Breast epithelium (tissue), 4 donors: ENCODE data around the gene DNAH9. TPM values are rescaled to one million over a fixed set of nuclear protein-coding genes. Genes with fewer than 3 reads are reported as not detected.

Experiments
- DNase-seq, 2 donors: peaks; one replicate each; pipeline ENCODE4 v3.0.0-alpha.2; 2019; ENCODE audit warnings: low spot score in 2 of 2
- H3K27ac ChIP-seq, 2 donors: fragments of 200-600 bp; sonication (generic) in 1 of 2; one replicate each; pipeline ENCODE4 v1.5.1; 2016 to 2019; ENCODE audit warnings: mild to moderate bottlenecking in 1 of 2
- H3K27me3 ChIP-seq, 2 donors: fragments of 200-600 bp; sonication (generic) in 1 of 2; one replicate each; pipeline versions ENCODE4 v1.5.1 to v1.6.0; 2017 to 2019; ENCODE audit warnings: control low read depth in 1 of 2, mild to moderate bottlenecking in 1 of 2
- H3K36me3 ChIP-seq: fragments of 200-600 bp; one replicate; pipeline ENCODE4 v1.5.1; 2019
- H3K4me1 ChIP-seq, 2 donors: fragments of 200-600 bp; sonication (generic); one replicate each; pipeline ENCODE4 v1.5.1; 2016 to 2019; ENCODE audit warnings: control low read depth in 1 of 2
- H3K4me3 ChIP-seq, 3 donors: fragments of 200-600 bp; sonication (generic); 1 replicate in 2 of 3; 2 replicates in 1 of 3; pipeline ENCODE4 v1.5.1; 2016 to 2019; ENCODE audit warnings: mild to moderate bottlenecking in 3 of 3, moderate library complexity in 2 of 3
- H3K9me3 ChIP-seq, 2 donors: fragments of 200-600 bp; sonication (generic) in 1 of 2; one replicate each; pipeline ENCODE4 v1.5.1; 2016 to 2019; ENCODE audit warnings: control low read depth in 1 of 2
- CTCF ChIP-seq, 3 donors: fragments of 450-650 bp; IDR thresholded peaks; one replicate each; pipeline ENCODE4 v1.5.1; 2016 to 2017; ENCODE audit warnings: antibody characterized with exemption in 3 of 3, mild to moderate bottlenecking in 3 of 3, moderate library complexity in 3 of 3
- POLR2A ChIP-seq: fragments of 450-650 bp; IDR thresholded peaks from one replicate; pipeline ENCODE4 v1.6.1; 2016; ENCODE audit warnings: antibody characterized with exemption, mild to moderate bottlenecking, moderate library complexity
- POLR2AphosphoS5 ChIP-seq, 3 donors: sonication (generic); formaldehyde crosslinking; IDR thresholded peaks; one replicate each; pipeline ENCODE4 v1.6.1; 2017; ENCODE audit warnings: antibody characterized with exemption in 3 of 3
- intact Hi-C: fragments of 100-400 bp; cut with DNase I; formaldehyde crosslinking; loops from one replicate; pipeline ENCODE4 v1.15.1; 2023; ENCODE audit warnings: low total_unique reads
- total RNA-seq, 3 donors: library from RNA; depleted of rRNA; stranded (reverse); fragments of >200 nt; gene quantifications; one replicate each; pipeline ENCODE4 v1.1.0, GENCODE V29; 2016

Gene DNAH9
- total RNA-seq, 3 donors from 2014 or later, result 0.66 to 3.5 (median 1.2) TPM

GRCh38 chr17:11580677-11581076 is 17.6 kb upstream of the DNAH9 start:
- Histone ChIP-seq H3K9me3 (peaks cover 0 to 6% of the 10 kb centered on the region in 2 donors), H3K27ac (no peak overlapping the region), H3K36me3 (no peaks in the 10 kb centered on the region), H3K4me1 (no peaks in the 10 kb centered on the region), H3K4me3 (no peak overlapping the region), H3K27me3 (no peaks in the 10 kb centered on the region)
- TF ChIP-seq POLR2AphosphoS5 (IDR thresholded peaks at IDR 0.05), result no peak
- no peak for TF ChIP-seq POLR2A
- no peak for TF ChIP-seq CTCF (IDR thresholded peaks at IDR 0.05)
- intact Hi-C loops, result no loop called here
- no peak for DNase-seq

- Histone ChIP-seq H3K27ac (no peak overlapping the region), H3K9me3 (peaks cover 0 to 6% of the 10 kb centered on the region in 2 donors), H3K27me3 (no peaks in the 10 kb centered on the region), H3K4me3 (no peak overlapping the region), H3K4me1 (no peaks in the 10 kb centered on the region), H3K36me3 (no peaks in the 10 kb centered on the region)
- TF ChIP-seq CTCF (IDR thresholded peaks at IDR 0.05), result no peak
- no peak for DNase-seq
- intact Hi-C loops, result no loop called here
Measured at GRCh38 chr17:11582217-11582616, 16.1 kb upstream of the DNAH9 start.

GRCh38 chr17:11583306-11583992 is 14.8 kb upstream of the DNAH9 start:
- Histone ChIP-seq H3K4me1 (no peaks in the 10 kb centered on the region), H3K27ac (no peak overlapping the region), H3K9me3 (peaks cover 0 to 6% of the 10 kb centered on the region in 2 donors), H3K4me3 (no peak overlapping the region), H3K36me3 (no peaks in the 10 kb centered on the region), H3K27me3 (no peaks in the 10 kb centered on the region)
- no peak for DNase-seq
- intact Hi-C loops, result no loop called here
- TF ChIP-seq POLR2A (no peak), CTCF (IDR thresholded peaks at IDR 0.05) (no peak), POLR2AphosphoS5 (IDR thresholded peaks at IDR 0.05) (no peak)

GRCh38 chr17:11589716-11590115 is 8.6 kb upstream of the DNAH9 start:
- DNase-seq, result no peak
- Histone ChIP-seq H3K36me3 (no peaks in the 10 kb centered on the region), H3K9me3 (no peaks in the 10 kb centered on the region), H3K4me3 (no peak overlapping the region), H3K27me3 (no peaks in the 10 kb centered on the region), H3K4me1 (no peaks in the 10 kb centered on the region), H3K27ac (no peak overlapping the region)
- intact Hi-C loops, result no loop called here
- no peak for TF ChIP-seq POLR2A
- TF ChIP-seq POLR2AphosphoS5 (IDR thresholded peaks at IDR 0.05), result no peak
- no peak for TF ChIP-seq CTCF (IDR thresholded peaks at IDR 0.05)

- no peak for DNase-seq
- H3K4me1 ChIP-seq, result no peaks in the 10 kb centered on the region
Measured at GRCh38 chr17:11601661-11602060, 3.4 kb downstream of the DNAH9 start.

More at GRCh38 chr17:11601661-11602060, 3.4 kb downstream of the DNAH9 start:
- no peak overlapping the region for H3K4me3 ChIP-seq
- no peak overlapping the region for H3K27ac ChIP-seq
- no peaks in the 10 kb centered on the region for H3K36me3 ChIP-seq
- intact Hi-C loops, result no loop called here
- H3K9me3 ChIP-seq, result no peaks in the 10 kb centered on the region
- TF ChIP-seq POLR2A, result no peak
- TF ChIP-seq POLR2AphosphoS5 (IDR thresholded peaks at IDR 0.05), result no peak
- TF ChIP-seq CTCF (IDR thresholded peaks at IDR 0.05), result no peak
- H3K27me3 ChIP-seq, result no peaks in the 10 kb centered on the region
